ENCODE results near the gene AMACR.

The AMACR gene

DNA sequence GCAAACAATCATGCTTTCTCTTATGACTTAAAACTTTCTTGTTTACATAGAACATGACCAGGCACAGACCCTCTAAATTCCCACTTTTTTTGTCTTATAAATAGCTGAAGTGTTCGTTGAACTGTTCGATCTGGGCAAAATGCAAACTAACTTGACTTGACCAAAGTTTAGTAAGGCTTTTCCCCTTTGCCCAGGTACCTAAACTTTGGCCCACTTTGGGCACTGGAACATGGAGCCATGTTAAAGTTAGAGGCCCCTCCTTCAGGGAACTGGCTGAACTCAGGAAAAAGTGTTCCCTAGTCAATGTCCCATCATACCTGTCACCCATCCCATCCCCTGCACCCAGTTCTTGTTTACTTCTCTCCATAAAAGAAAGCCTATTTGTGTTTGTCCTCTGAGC, 9.4 kb upstream of the AMACR start:
- TF ChIP-seq ARNT (IDR thresholded peaks at IDR 0.05): no peak
- no peak for TF ChIP-seq FOXA1 (IDR thresholded peaks at IDR 0.05)
- TF ChIP-seq LEF1 (IDR thresholded peaks at IDR 0.05; ENCODE audit: borderline replicate concordance): no peak
- TF ChIP-seq SUZ12 (IDR thresholded peaks at IDR 0.05): no peak
- no peak for TF ChIP-seq SP1 (IDR thresholded peaks at IDR 0.05)
- no peak for TF ChIP-seq L3MBTL2 (conservative IDR thresholded peaks at IDR 0.05)
- no peak for TF ChIP-seq HDGF (IDR thresholded peaks at IDR 0.05; ENCODE audit: borderline replicate concordance)
- TF ChIP-seq NFRKB (IDR thresholded peaks at IDR 0.05): no peak
- TF ChIP-seq BHLHE40 (IDR thresholded peaks at IDR 0.05; ENCODE audit: borderline replicate concordance): no peak
- no peak for TF ChIP-seq FOXK2 (IDR thresholded peaks at IDR 0.05)
- TF ChIP-seq ELF4 (IDR thresholded peaks at IDR 0.05): no peak
- TF ChIP-seq CTBP1 (IDR thresholded peaks at IDR 0.05; ENCODE audit: borderline replicate concordance): no peak
- TF ChIP-seq FOXM1 (IDR thresholded peaks at IDR 0.05; ENCODE audit: borderline replicate concordance): no peak
- TF ChIP-seq, protein P1, sequence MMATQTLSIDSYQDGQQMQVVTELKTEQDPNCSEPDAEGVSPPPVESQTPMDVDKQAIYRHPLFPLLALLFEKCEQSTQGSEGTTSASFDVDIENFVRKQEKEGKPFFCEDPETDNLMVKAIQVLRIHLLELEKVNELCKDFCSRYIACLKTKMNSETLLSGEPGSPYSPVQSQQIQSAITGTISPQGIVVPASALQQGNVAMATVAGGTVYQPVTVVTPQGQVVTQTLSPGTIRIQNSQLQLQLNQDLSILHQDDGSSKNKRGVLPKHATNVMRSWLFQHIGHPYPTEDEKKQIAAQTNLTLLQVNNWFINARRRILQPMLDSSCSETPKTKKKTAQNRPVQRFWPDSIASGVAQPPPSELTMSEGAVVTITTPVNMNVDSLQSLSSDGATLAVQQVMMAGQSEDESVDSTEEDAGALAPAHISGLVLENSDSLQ (IDR thresholded peaks at IDR 0.05): no peak
- TF ChIP-seq ZNF384 (IDR thresholded peaks at IDR 0.05): no peak
- TF ChIP-seq TARDBP (IDR thresholded peaks at IDR 0.05): no peak
- CTCF ChIA-PET: no interaction called here
- POLR2A ChIA-PET: interaction anchor here (2.3 kb wide), 1 partner anchor 9 kb away, joined by 9 read pairs; the partner anchor contains the start of gene AMACR
- DNase-seq (ENCODE audit: extremely low spot score): no peak

DNA sequence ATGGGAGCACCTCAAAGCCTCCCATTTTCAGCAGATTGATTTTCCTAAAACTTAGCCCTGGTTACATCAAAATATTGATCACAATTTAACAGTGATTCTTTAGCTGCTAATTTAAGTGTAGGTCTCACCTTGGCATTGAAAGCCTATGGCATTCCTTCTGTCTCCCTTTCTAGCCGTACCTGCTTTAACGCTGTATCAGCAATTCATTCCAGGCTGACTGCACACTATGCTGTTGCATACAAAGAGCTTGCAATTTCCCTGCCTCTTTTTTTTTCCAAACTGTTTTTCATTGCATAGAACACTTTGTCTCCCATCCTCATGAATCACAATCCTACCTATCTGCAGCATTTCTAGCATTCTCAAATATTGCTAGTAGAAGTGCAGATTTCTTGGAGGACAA, 8.9 kb upstream of the AMACR start:
- DNase-seq (ENCODE audit: extremely low spot score): no peak
- CTCF ChIA-PET: no interaction called here
- TF ChIP-seq ELF4 (IDR thresholded peaks at IDR 0.05): no peak
- TF ChIP-seq HDGF (IDR thresholded peaks at IDR 0.05; ENCODE audit: borderline replicate concordance): no peak
- no peak for TF ChIP-seq FOXA1 (IDR thresholded peaks at IDR 0.05)
- TF ChIP-seq TARDBP (IDR thresholded peaks at IDR 0.05): no peak
- no peak for TF ChIP-seq NFRKB (IDR thresholded peaks at IDR 0.05)
- TF ChIP-seq, protein P1 (IDR thresholded peaks at IDR 0.05): no peak
- no peak for TF ChIP-seq SP1 (IDR thresholded peaks at IDR 0.05)
- no peak for TF ChIP-seq ZNF384 (IDR thresholded peaks at IDR 0.05)
- no peak for TF ChIP-seq CTBP1 (IDR thresholded peaks at IDR 0.05; ENCODE audit: borderline replicate concordance)
- no peak for TF ChIP-seq ARNT (IDR thresholded peaks at IDR 0.05)
- no peak for TF ChIP-seq SUZ12 (IDR thresholded peaks at IDR 0.05)
- TF ChIP-seq L3MBTL2 (conservative IDR thresholded peaks at IDR 0.05): no peak
- POLR2A ChIA-PET: interaction anchor here (2.3 kb wide), 1 partner anchor 9 kb away, joined by 9 read pairs; the partner anchor contains the start of gene AMACR

DNA sequence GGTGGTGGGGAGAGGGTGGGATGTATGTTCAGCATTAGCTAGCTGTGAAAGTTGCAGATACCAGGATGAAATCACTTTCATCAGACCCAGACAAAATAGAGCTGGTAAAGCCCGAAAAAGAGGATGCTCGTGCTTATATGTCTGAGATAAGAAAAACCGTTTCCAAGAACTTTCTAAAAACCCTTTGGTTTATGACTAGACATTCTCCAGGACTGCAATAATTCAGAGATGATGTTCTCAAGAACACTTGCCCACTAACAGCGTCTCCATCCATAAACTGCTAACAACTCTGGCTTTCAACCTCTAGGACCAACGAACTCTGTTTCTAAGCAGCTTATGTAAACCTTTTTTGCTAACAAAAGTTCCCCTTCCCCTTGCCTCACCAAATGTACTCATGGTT, 8.4 kb upstream of the AMACR start:
- POLR2A ChIA-PET: interaction anchor here (2.3 kb wide), 1 partner anchor 8 kb away, joined by 9 read pairs; the partner anchor contains the start of gene AMACR

DNA sequence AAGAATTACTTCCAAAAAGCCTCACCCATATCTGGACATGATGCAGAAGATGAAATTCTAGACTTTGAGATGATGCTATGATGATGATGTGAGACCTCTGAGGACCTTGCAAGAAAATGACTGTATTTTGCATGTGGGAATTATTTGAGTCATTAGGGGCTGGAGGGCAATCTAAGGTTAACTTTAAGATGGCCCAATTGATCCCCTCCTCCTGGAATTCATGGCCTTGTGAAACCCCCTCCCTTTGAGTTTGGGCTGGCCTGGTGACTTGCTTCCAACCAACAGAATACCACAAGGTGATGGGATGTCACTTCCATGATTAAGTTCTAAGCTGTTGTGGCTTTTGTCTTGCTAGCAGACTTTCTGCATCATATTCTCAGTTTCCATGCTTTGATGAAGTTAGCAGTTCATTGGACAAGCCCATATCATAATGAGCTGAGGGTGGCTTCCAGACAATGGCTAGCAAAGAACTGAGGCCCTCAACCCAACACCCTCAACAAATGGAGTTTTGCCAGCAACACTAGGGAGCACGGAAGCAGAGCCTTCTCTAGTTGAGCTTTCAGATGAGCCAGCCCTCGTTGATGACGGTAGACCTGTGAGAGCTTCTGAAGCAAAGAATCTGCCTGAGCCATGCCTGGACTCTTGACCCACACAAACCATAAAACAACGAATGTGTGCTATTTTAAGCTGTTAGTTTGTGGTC, 7.4 kb upstream of the AMACR start:
- TF ChIP-seq ARNT (IDR thresholded peaks at IDR 0.05) (no peak), NFRKB (IDR thresholded peaks at IDR 0.05) (no peak), BHLHE40 (IDR thresholded peaks at IDR 0.05; ENCODE audit: borderline replicate concordance) (no peak), TARDBP (IDR thresholded peaks at IDR 0.05) (no peak), FOXM1 (IDR thresholded peaks at IDR 0.05; ENCODE audit: borderline replicate concordance) (no peak), FOXK2 (IDR thresholded peaks at IDR 0.05) (no peak)
- TF ChIP-seq, protein P1 (IDR thresholded peaks at IDR 0.05): no peak
- POLR2A ChIA-PET: no interaction called here
- no peak for DNase-seq (ENCODE audit: extremely low spot score)
- CTCF ChIA-PET: no interaction called here

More for the DNA sequence above, 8.4 kb upstream of the AMACR start:
- no peak for TF ChIP-seq CTBP1 (IDR thresholded peaks at IDR 0.05; ENCODE audit: borderline replicate concordance)
- no peak for TF ChIP-seq ZNF384 (IDR thresholded peaks at IDR 0.05)
- TF ChIP-seq BHLHE40 (IDR thresholded peaks at IDR 0.05; ENCODE audit: borderline replicate concordance): no peak
- TF ChIP-seq ELF4 (IDR thresholded peaks at IDR 0.05): no peak
- TF ChIP-seq LEF1 (IDR thresholded peaks at IDR 0.05; ENCODE audit: borderline replicate concordance): no peak
- no peak for TF ChIP-seq FOXK2 (IDR thresholded peaks at IDR 0.05)
- TF ChIP-seq NFRKB (IDR thresholded peaks at IDR 0.05): no peak
- TF ChIP-seq TARDBP (IDR thresholded peaks at IDR 0.05): no peak
- TF ChIP-seq SUZ12 (IDR thresholded peaks at IDR 0.05): no peak
- no peak for TF ChIP-seq SP1 (IDR thresholded peaks at IDR 0.05)
- TF ChIP-seq ARNT (IDR thresholded peaks at IDR 0.05): no peak
- no peak for TF ChIP-seq L3MBTL2 (conservative IDR thresholded peaks at IDR 0.05)
- CTCF ChIA-PET: no interaction called here
- DNase-seq (ENCODE audit: extremely low spot score): no peak

DNA sequence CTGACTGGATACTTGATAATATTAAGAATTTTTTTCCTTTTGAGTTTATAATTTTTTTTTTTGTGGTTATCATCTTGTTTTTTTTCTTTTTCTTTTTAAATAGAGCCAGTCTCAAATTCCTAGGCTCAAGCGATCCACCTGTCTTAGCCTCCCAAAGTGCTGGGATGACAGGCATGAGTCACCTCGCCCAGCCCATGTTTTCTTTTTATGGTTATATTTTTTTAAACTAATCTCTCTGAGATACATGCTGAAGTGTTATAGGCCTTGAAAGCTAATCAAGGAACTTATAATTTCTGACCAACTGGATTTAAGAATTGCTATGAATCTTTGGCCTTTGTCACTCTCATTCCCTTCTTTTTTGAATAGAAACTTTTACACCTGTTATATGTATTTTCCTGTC, 6.8 kb upstream of the AMACR start:
- ChIA-PET POLR2A (no interaction called here), CTCF (no interaction called here)
- DNase-seq (ENCODE audit: extremely low spot score): no peak
- TF ChIP-seq ARNT (IDR thresholded peaks at IDR 0.05): no peak
- TF ChIP-seq ELF4 (IDR thresholded peaks at IDR 0.05): no peak
- no peak for TF ChIP-seq FOXK2 (IDR thresholded peaks at IDR 0.05)
- no peak for TF ChIP-seq ZNF384 (IDR thresholded peaks at IDR 0.05)
- no peak for TF ChIP-seq HDGF (IDR thresholded peaks at IDR 0.05; ENCODE audit: borderline replicate concordance)
- no peak for TF ChIP-seq SUZ12 (IDR thresholded peaks at IDR 0.05)
- TF ChIP-seq TARDBP (IDR thresholded peaks at IDR 0.05): no peak
- TF ChIP-seq FOXM1 (IDR thresholded peaks at IDR 0.05; ENCODE audit: borderline replicate concordance): no peak

DNA sequence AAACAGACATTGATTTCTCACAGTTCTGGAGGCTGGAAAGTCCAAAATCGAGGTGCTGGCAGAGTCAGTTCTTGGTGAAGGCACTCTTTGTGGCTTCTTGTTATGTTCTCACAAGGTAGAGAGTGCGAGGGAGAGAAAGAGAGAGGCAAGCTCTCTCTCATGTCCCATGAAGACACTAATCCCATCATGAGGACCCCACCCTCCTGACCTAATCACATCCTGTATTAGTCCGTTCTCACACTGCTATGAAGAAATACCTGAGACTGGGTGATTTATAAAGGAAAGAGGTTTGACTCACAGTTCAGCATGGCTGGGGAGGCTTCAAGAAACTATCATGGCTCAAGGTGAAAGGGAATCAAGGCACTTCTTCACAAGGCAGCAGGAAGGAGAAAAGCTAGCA, 5.7 kb upstream of the AMACR start:
- no peak for DNase-seq (ENCODE audit: extremely low spot score)
- no peak for TF ChIP-seq ELF4 (IDR thresholded peaks at IDR 0.05)
- no peak for TF ChIP-seq SP1 (IDR thresholded peaks at IDR 0.05)
- TF ChIP-seq BHLHE40 (IDR thresholded peaks at IDR 0.05; ENCODE audit: borderline replicate concordance): no peak
- TF ChIP-seq, protein P1 (IDR thresholded peaks at IDR 0.05): no peak
- no peak for TF ChIP-seq FOXM1 (IDR thresholded peaks at IDR 0.05; ENCODE audit: borderline replicate concordance)
- TF ChIP-seq ZNF384 (IDR thresholded peaks at IDR 0.05): no peak
- TF ChIP-seq HDGF (IDR thresholded peaks at IDR 0.05; ENCODE audit: borderline replicate concordance): no peak
- no peak for TF ChIP-seq NFRKB (IDR thresholded peaks at IDR 0.05)
- TF ChIP-seq ARNT (IDR thresholded peaks at IDR 0.05): no peak
- no peak for TF ChIP-seq SUZ12 (IDR thresholded peaks at IDR 0.05)
- no peak for TF ChIP-seq FOXK2 (IDR thresholded peaks at IDR 0.05)
- TF ChIP-seq FOXA1 (IDR thresholded peaks at IDR 0.05): no peak
- no peak for TF ChIP-seq CTBP1 (IDR thresholded peaks at IDR 0.05; ENCODE audit: borderline replicate concordance)
- no peak for TF ChIP-seq TARDBP (IDR thresholded peaks at IDR 0.05)
- no peak for TF ChIP-seq LEF1 (IDR thresholded peaks at IDR 0.05; ENCODE audit: borderline replicate concordance)
- TF ChIP-seq L3MBTL2 (conservative IDR thresholded peaks at IDR 0.05): no peak
- ChIA-PET POLR2A (no interaction called here), CTCF (no interaction called here)
